Inflammatory macrophage treated with lipopolysaccharide for 1 hour (primary cell): ENCODE results near the gene DRC1.

Experiments used
- DNase-seq, 2 donors: peaks; one replicate each; pipeline ENCODE4 v3.0.0-alpha.2; 2020 to 2022

The DRC1 gene

GRCh38 chr2:26494891-26495290 lies 93.2 kb downstream of the DRC1 start:
- DNase-seq, result no peak

GRCh38 chr2:26495705-26496297 lies 94.1 kb downstream of the DRC1 start:
- DNase-seq, result no peak

DNA sequence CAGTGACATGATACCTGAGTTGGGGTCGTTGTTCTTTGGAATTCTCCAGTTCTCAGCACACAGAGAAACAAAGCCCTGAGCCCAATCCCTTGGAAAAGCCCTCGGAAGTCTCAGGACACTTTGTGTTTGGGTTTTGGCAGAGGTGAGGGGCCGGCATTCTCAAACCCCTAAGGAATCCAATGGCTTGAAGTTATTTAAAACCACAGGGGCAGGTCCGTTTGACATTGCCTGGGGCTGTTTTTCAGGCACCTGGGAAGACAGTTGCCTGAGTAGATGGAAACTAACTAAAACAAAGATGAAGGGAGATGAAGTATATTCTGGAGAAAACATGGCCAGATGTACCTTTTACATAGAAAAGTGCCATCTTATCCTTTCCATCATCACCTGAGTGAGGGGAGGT lies 98.7 kb downstream of the DRC1 start:
- no peak for DNase-seq

- peak; percentile 57 to 94 for DNase-seq
These were observed 101.6 kb downstream of the DRC1 start for GRCh38 chr2:26503231-26503880.

- DNase-seq, result no peak
These were observed 102.3 kb downstream of the DRC1 start for GRCh38 chr2:26504002-26504401.

GRCh38 chr2:26506279-26506678 lies 104.6 kb downstream of the DRC1 start:
- DNase-seq, result no peak
